Motor neuron (in vitro differentiated cells): ENCODE results near the gene SPHKAP. TPM values are rescaled to one million over a fixed set of nuclear protein-coding genes. Genes with fewer than 3 reads are reported as not detected.
"Not testable (repeated sequence)": the region's sequence is repeated elsewhere in the genome, so short reads cannot be mapped to it uniquely, and the experiment has no call there.

Experiments used
- ATAC-seq, 8 experiments: fragments of 200-7000 bp; cut with Tn5 transposase; replicated peaks in 6 of 8; 2 replicates each; pipeline ENCODE4 v1.8.0; 2021; ENCODE audit warnings: mild to moderate bottlenecking in 8 of 8, moderate library complexity in 8 of 8
- H3K27ac ChIP-seq, 2 donors: fragments of 250-450 bp; sonication (Bioruptor Pico); 2 replicates each; pipeline ENCODE4 v1.9.0; 2021; ENCODE audit warnings: antibody characterized with exemption in 2 of 2, mild to moderate bottlenecking in 2 of 2, moderate library complexity in 1 of 2
- H3K4me1 ChIP-seq, 2 donors: fragments of 250-450 bp; sonication (Bioruptor Pico); replicated peaks in 1 of 2; 2 replicates each; pipeline ENCODE4 v1.6.1; 2021; ENCODE audit warnings: antibody characterized with exemption in 2 of 2, mild to moderate bottlenecking in 2 of 2, moderate library complexity in 1 of 2
- H3K4me3 ChIP-seq, 5 donors: fragments of 250-450 bp; sonication (Bioruptor Pico); 2 replicates each; pipeline ENCODE4 v1.9.0; 2021; ENCODE audit warnings: antibody characterized with exemption in 5 of 5, mild to moderate bottlenecking in 5 of 5, moderate library complexity in 4 of 5
- WGBS, 10 experiments: fragments of 450-650 bp; shearing (Covaris generic); methylation state at CpG; one replicate each; pipeline ENCODE4 v1.0.0; 2022; 5-methylcytosine and 5-hydroxymethylcytosine counted together
- in situ Hi-C, 9 experiments: fragments of 400-800 bp; cut with MboI; loops; one replicate each; pipeline ENCODE4 v1.15.0; 2021; ENCODE audit warnings: low sequenced_read_pairs in 9 of 9, low pct_unique_long_range_greater_than_20kb in 2 of 9; ENCODE audit not compliant: unreplicated experiment in 9 of 9
- total RNA-seq, 8 experiments: library from RNA; unstranded; fragments of 300-600 nt; gene quantifications; 2 replicates each; pipeline versions ENCODE4 v1.2.3 to v1.2.4, GENCODE V29; 2022

Gene SPHKAP, protein sequence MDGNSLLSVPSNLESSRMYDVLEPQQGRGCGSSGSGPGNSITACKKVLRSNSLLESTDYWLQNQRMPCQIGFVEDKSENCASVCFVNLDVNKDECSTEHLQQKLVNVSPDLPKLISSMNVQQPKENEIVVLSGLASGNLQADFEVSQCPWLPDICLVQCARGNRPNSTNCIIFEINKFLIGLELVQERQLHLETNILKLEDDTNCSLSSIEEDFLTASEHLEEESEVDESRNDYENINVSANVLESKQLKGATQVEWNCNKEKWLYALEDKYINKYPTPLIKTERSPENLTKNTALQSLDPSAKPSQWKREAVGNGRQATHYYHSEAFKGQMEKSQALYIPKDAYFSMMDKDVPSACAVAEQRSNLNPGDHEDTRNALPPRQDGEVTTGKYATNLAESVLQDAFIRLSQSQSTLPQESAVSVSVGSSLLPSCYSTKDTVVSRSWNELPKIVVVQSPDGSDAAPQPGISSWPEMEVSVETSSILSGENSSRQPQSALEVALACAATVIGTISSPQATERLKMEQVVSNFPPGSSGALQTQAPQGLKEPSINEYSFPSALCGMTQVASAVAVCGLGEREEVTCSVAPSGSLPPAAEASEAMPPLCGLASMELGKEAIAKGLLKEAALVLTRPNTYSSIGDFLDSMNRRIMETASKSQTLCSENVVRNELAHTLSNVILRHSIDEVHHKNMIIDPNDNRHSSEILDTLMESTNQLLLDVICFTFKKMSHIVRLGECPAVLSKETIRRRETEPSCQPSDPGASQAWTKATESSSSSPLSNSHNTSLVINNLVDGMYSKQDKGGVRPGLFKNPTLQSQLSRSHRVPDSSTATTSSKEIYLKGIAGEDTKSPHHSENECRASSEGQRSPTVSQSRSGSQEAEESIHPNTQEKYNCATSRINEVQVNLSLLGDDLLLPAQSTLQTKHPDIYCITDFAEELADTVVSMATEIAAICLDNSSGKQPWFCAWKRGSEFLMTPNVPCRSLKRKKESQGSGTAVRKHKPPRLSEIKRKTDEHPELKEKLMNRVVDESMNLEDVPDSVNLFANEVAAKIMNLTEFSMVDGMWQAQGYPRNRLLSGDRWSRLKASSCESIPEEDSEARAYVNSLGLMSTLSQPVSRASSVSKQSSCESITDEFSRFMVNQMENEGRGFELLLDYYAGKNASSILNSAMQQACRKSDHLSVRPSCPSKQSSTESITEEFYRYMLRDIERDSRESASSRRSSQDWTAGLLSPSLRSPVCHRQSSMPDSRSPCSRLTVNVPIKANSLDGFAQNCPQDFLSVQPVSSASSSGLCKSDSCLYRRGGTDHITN (N-terminal part only)
- 1 to 10 TPM in 2 of 8 experiments, under 1 TPM in 6; 0.04 to 8.2 (median 0.40) TPM for total RNA-seq

DNA sequence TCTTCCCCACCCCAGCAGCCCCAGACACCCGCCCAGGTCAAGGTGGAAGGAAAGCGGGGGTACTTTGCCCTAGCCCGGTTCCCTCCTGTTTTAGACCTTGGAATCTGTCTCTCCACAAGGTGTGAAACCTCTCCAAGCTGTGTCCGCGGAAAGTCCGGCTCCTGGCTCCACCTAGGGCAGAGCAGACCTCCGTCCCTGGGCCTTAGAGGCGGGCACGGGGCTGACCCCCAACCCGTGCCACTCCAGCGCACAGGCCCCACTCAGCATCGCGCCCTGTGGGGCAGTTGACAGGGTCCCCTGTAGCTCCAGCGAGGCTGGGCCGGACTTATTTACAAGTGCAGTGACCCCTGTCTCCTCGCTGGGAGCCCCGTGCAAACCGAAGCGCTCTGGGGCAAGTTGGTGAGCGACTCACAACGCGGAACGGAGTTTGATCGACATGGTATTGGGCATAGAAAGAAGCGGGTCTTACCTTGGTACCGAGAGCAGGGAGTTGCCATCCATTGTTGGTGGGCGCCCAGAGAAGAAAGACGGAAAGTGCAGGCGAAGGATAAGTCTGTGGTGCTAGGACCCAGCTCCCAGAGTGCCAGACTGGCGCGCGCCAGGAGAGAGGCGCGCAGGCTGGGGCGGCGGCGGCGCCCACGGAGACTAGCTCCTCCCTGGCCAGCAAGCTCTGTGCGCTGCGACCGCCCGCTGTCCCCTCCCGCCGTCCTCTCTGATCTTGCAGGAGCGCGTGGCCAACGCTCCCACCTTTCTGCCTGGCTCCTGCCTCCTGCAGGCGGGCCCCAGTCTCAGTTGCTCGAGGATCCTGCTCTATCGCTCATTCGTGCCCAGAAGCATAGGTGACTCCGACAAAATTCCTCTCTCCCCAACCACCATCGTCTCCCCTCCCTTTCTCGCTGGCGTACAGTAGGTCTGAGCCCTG is at the start of gene SPHKAP:
SPHKAP (minus strand) TSS at position 590 of the 922 bp plus-strand sequence; CDS start at position 501, 89 bp downstream.
- Histone ChIP-seq H3K4me3 (peak within 1 kb of the TSS; percentile 8 to 29 (median 26)), H3K4me1 (no peaks in the 10 kb centered on the region), H3K27ac (no peak within 1 kb of the TSS)
- ATAC-seq: peak in 6 of 8 experiments; percentile 41 to 81 (median 71)
- WGBS, 10 experiments: 0 to 11% (median 5%) methylated on average over 4 to 16 of the region's 56 CpGs; no CpG with 5 or more reads in 5 of the 10 experiments
- in situ Hi-C loops: no loop called here

DNA sequence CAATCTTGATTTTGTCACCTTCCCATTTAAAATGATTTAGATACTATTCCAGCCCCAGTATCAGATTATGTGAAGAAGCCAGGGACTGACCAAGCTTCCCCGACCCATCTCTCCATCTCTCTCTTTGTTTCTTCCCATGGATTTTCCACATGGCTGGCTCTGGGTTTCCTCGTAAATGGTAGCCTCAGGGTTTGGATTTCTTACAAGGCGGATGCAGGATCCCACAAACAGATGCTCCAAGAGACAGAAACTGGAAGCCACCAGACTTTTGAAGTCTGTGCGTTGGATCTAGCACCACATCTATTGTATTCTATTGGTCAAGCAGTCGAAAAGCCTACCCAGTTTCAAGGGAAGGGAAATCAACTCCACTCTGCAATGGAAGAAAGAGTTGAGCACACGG is 46.0 kb upstream of the SPHKAP start:
- H3K4me1 ChIP-seq: no peaks in the 10 kb centered on the region
- no peak overlapping the region for H3K27ac ChIP-seq
- no peak overlapping the region for H3K4me3 ChIP-seq
- in situ Hi-C loops: no loop called here
- ATAC-seq: no peak
- 0 to 96% (median 71%) methylated on average over 2 to 6 of the region's 6 CpGs; no CpG with 5 or more reads in 1 of the 10 experiments for WGBS, 10 experiments

DNA sequence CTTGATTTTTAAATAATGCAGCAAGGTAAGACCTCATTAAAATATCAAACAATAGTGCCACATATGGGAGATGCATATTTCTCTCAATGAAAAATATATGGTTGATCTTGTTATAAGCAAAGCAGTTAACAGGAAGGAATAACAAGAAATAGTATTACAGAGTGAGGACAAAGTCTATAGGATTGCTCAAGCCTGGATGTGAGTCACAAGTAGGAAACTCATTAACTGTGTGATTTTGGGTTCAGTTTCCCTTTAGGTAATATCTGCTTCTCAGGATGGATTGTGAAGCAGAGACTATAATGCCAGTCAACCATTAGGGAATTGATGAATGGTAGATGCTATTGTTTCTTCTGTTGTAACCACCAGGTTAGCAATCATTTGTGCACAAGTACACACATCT is 42.9 kb upstream of the SPHKAP start:
- no peak overlapping the region for H3K27ac ChIP-seq
- no peaks in the 10 kb centered on the region for H3K4me1 ChIP-seq
- ATAC-seq: no peak
- H3K4me3 ChIP-seq: no peak overlapping the region
- in situ Hi-C loops: no loop called here

DNA sequence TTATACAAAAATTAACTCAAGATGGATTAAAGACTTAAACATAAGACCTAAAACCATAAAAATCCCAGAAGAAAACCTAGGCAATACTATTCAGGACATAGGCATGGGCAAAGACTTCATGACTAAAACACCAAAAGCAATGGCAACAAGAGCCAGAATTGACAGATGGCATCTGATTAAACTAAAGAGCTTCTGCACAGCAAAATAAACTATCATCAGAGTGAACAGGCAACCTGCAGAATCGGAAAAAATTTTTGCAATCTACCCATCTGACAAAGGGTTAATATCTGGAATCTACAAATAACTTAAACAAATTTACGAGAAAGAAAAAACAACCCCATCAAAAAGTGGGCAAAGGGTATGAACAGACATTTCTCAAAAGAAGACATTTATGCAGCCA is 37.1 kb upstream of the SPHKAP start:
- ATAC-seq, in situ Hi-C loops, H3K27ac ChIP-seq, H3K4me1 ChIP-seq, H3K4me3 ChIP-seq: not testable (repeated sequence)
- 31 to 100% (median 60%) methylated on average over 1 to 2 of the region's 2 CpGs; no CpG with 5 or more reads in 3 of the 10 experiments for WGBS, 10 experiments

DNA sequence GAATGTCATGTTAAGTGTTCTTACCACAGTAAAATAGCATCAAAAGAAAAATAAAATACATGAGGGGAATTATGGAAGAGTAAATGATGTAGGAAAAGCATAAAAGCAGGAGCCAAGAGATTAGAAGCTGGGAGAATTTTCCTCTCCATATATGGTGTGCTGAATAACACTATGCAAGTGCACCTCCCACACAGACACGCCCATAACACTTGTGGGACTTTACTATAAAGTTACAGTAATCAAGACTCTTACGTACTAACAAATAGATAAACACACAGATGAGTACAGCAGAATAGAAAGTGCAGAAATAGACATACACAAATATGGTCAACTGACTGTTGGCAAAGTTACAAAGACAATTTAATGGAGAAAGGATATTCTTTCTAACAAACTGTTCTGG is 16.0 kb upstream of the SPHKAP start:
- WGBS, 10 experiments: 0 to 84% (median 57%) methylated on average over 1 to 2 of the region's 2 CpGs
- no peaks in the 10 kb centered on the region for H3K4me1 ChIP-seq
- H3K4me3 ChIP-seq: no peak overlapping the region
- in situ Hi-C loops: no loop called here
- peak in 3 of 8 experiments; percentile 62 to 97 (median 93) for ATAC-seq
- H3K27ac ChIP-seq: no peak overlapping the region

DNA sequence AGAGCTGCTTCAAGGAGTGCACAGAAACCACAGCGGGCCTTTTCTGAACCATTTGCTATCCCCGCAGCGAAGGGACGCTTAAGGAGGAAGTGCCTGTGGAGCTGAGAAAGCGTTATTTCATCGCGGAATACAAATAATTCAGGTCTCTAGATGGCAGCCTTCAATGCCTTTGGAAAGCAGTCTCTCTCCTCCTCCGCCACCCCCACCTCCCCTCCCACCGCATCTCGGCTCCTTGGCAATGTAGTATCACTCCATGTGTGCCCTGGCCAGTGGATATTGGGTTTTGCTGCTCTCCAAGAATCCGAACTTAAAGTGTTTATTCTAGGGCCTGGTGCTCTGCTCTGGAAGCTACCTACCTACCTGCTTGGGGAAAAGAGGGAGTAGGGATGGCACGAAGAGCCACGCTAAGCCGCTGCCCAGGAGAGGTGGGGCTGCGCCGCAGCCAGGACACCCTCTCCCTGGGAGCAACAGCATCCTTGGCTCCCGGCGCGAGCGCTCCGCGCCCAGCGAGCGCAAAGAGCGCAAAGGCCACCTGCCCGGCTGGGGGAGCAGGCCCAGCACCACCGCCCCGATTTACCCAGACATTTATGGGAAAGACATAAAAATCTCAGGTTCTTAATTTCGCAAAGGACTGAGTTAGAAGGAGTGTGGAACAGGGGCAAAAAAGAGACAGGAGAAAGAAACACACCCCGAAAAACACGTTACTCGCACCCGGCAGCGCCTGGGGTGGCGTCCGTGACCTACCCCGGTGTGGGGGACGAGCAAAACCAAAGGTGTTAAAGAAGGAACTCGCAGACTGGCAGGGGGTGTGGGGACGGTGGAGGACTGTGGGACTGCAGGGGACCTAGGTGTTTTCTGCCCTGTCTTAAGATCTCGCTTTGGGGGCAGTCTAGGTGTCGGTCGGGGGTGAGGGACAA is 1.0 kb downstream of the SPHKAP start:
- no peaks in the 10 kb centered on the region for H3K4me1 ChIP-seq
- in situ Hi-C loops: no loop called here
- H3K4me3 ChIP-seq: peak overlapping the region; percentile 6 to 29 (median 26)
- ATAC-seq: peak in 6 of 8 experiments; percentile 36 to 79 (median 66)
- 0 to 4% (median 2%) methylated on average over 1 to 13 of the region's 43 CpGs; no CpG with 5 or more reads in 4 of the 10 experiments for WGBS, 10 experiments
- no peak overlapping the region for H3K27ac ChIP-seq

DNA sequence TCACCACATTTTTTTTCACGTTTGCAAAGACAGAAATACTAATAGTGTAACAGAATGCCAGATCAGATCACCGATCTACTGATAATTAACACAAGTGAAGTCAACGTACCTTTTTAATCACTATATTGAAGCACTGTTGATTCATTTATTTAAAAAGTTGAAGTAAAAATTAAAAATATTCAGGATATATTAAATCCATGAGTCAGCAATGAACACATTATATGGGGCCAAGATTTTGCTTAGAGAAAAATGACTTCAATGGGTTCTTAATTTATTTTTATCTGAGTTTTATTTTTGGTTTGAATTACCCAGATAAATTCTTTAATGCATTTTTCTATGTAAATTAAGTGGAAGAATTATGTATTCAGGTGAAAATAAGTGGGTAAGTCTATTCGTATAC is 14.2 kb downstream of the SPHKAP start:
- 10 to 94% (median 68%) methylated on average over 2 to 4 of the region's 4 CpGs for WGBS, 10 experiments

DNA sequence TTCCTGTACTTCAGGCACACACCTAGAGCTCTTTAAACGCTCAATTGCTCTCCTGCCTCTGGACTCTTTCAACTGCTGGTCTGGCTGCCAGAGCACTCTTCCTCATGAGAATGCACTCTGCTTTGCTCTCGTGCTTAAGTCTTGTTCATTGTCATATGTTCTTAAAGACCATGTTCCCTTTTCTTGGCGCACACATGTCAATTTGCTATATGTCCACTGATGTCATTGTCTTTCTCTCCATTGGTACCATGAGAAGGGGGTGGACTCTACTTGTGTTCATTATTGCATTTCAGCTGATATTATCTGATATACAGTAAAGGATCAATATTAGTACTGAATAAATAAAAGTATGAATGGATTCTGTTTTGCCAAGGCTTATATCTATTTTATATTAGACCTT is 16.8 kb downstream of the SPHKAP start:
- in situ Hi-C loops: no loop called here
- 25 to 100% (median 85%) methylated on average over 1 to 3 of the region's 3 CpGs; no CpG with 5 or more reads in 4 of the 10 experiments for WGBS, 10 experiments

More for the DNA sequence above, 14.2 kb downstream of the SPHKAP start:
- H3K4me1 ChIP-seq: no peaks in the 10 kb centered on the region
- H3K4me3 ChIP-seq: no peak overlapping the region
- no peak for ATAC-seq
- in situ Hi-C loops: no loop called here
- no peak overlapping the region for H3K27ac ChIP-seq

DNA sequence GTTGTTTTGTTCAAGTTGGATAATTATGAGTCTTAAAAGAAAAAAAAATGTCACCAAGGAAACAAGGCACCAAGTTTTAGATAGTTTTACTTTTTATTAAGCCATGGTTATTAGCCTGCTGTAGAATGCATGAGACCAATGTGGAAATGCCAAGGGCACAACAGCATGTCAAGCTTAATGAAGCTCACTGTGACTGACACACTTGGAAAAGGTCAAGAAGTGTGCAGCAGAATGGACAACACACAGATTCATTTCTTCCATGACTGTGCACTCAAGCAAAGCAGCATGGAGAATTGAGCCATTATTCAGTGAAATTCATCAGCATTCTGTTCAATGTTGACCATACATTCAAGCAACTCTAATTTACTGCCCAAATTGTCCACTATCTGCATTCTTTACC is 23.6 kb downstream of the SPHKAP start:
- in situ Hi-C loops: no loop called here
- no peak for ATAC-seq
- H3K4me3 ChIP-seq: no peak overlapping the region
- H3K4me1 ChIP-seq: no peaks in the 10 kb centered on the region
- H3K27ac ChIP-seq: no peak overlapping the region

More for the DNA sequence above, 16.8 kb downstream of the SPHKAP start:
- H3K27ac ChIP-seq: no peak overlapping the region
- ATAC-seq: no peak
- no peak overlapping the region for H3K4me3 ChIP-seq
- no peaks in the 10 kb centered on the region for H3K4me1 ChIP-seq

DNA sequence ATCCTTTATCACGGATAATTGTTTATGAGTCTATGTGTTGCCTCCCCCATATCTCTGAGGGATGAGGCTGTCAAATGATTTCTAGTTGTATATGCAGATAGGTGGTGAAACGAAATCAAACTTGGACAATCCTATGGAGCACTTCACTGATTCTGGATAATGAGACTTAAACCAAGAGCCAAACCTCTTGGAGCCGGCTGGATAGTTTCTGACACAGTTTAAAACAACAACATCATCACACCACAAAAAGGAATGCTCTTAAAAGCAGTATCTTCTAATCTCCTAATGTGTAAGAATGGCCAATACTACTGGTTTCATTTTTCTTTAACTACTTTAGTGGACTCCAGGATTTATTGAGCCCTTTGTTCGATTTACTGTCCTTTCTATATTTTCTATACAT is 36.5 kb downstream of the SPHKAP start:
- ATAC-seq: no peak
- H3K27ac ChIP-seq: no peak overlapping the region
- no peak overlapping the region for H3K4me3 ChIP-seq
- WGBS, 10 experiments: 2 to 95% (median 72%) methylated on average over 1 to 4 of the region's 4 CpGs; no CpG with 5 or more reads in 2 of the 10 experiments
- in situ Hi-C loops: no loop called here
- H3K4me1 ChIP-seq: no peaks in the 10 kb centered on the region

DNA sequence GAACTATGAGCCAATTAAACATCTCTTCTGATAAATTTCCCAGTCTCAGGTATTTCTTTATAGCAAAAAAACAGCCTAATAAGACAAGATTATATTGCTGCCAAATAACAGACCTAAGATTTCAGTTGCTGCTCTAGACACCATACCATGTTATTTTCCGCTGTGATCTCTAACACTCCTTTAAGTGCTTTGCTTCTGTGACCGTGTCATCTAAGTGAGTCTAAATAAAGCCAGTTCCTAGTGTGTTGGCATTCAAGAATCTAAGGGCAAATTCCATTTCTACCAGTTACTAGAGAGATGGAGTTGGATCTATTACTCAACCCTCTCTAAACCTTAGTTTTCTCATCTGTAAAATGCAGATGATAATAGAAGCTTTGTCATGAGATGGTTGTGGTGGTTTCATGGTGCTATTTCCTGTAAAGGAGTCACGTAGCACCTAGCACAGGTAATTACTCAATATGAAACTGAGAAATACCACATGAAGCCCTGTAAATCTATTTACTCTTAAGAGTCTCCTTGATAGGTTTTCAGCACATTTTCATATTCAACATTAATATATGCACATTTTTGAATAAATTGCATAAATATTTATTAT is 40.5 kb downstream of the SPHKAP start:
- in situ Hi-C loops: no loop called here
- Histone ChIP-seq H3K4me1 (no peaks in the 10 kb centered on the region), H3K4me3 (no peak overlapping the region), H3K27ac (no peak overlapping the region)
- 50 to 100% (median 94%) methylated on average over 1 to 3 of the region's 3 CpGs; no CpG with 5 or more reads in 2 of the 10 experiments for WGBS, 10 experiments
- no peak for ATAC-seq
